ENCODE data around the gene STYXL1.

Gene STYXL1

GRCh38 chr7:76071316-76072242 lies 23.8 kb upstream of the STYXL1 start:
- DNase-seq (ENCODE audit: low spot score), result no peak
- no peak for TF ChIP-seq CTCF (IDR thresholded peaks at IDR 0.05; ENCODE audit: extremely low read depth, missing control alignments)

GRCh38 chr7:76069238-76069638 lies 21.4 kb upstream of the STYXL1 start:
- TF ChIP-seq CTCF (IDR thresholded peaks at IDR 0.05; ENCODE audit: extremely low read depth, missing control alignments), result no peak
- DNase-seq (ENCODE audit: low spot score), result peak; percentile 15

- DNase-seq (ENCODE audit: low spot score), result peak; percentile 5
- no peak for TF ChIP-seq CTCF (IDR thresholded peaks at IDR 0.05; ENCODE audit: extremely low read depth, missing control alignments)
Measured at GRCh38 chr7:76066716-76067503, 19.1 kb upstream of the STYXL1 start.

GRCh38 chr7:76065016-76065612 lies 17.3 kb upstream of the STYXL1 start:
- no peak for DNase-seq (ENCODE audit: low spot score)
- TF ChIP-seq CTCF (IDR thresholded peaks at IDR 0.05; ENCODE audit: extremely low read depth, missing control alignments), result no peak

- no peak for TF ChIP-seq CTCF (IDR thresholded peaks at IDR 0.05; ENCODE audit: extremely low read depth, missing control alignments)
- DNase-seq (ENCODE audit: low spot score), result no peak
Measured at GRCh38 chr7:76064208-76064970, 16.6 kb upstream of the STYXL1 start.

- no peak for TF ChIP-seq CTCF (IDR thresholded peaks at IDR 0.05; ENCODE audit: extremely low read depth, missing control alignments)
- no peak for DNase-seq (ENCODE audit: low spot score)
Measured at GRCh38 chr7:76063525-76063924, 15.7 kb upstream of the STYXL1 start.
